ENCODE data around the gene GALNT17.

The GALNT17 gene

DNA sequence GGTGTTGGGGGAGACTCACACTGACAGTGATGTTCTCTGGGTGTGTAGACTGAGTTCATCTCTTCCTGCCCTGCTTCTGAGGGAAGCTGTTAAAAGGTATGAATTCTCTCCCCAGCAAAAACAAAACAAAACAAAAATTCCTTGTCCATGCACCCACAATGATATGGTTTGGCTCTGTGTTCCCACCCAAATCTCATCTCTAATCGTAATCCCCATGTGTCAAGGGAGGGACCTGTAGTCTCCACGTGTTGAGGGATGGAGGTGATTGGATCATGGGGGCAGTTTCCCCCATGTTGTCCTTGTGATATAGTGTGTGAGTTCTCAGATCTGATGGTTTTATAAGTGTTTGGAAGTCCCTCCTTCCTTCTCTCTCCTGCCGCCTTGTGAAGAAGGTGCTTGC is 245.5 kb downstream of the GALNT17 start:
- Histone ChIP-seq H3K27me3 (ENCODE audit: control insufficient read depth, insufficient read depth, low read length) (no peaks in the 10 kb centered on the region), H3K9ac (ENCODE audit: low read length) (no peak overlapping the region), H3K4me3 (ENCODE audit: low read length) (no peak overlapping the region), H3K27ac (ENCODE audit: low read length) (no peak overlapping the region), H3K36me3 (ENCODE audit: control insufficient read depth, low read depth, low read length) (no peaks in the 10 kb centered on the region), H3K9me3 (ENCODE audit: control insufficient read depth, low read depth, low read length) (no peaks in the 10 kb centered on the region), H3K4me1 (ENCODE audit: control insufficient read depth, low read depth, low read length) (no peaks in the 10 kb centered on the region)

DNA sequence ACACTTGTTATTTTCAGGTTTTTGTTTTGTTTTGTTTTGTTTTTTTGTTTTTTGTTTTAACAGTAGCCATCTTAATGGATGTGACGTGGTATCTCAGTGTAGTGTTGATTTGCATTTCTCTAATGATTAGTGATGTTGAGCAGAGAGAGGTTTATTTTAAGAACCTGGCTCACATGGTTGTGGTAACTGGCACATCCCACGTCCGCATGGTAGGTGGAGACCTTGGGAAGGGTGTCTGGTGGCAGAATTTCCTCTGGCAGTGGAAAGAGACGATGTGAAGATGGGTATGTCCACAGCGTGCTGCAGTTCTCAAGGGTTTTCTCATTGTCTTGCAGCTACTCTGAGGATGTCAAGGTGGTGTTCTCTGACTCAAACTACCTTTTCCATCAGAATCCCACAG is 252.2 kb downstream of the GALNT17 start:
- Histone ChIP-seq H3K36me3 (ENCODE audit: control insufficient read depth, low read depth, low read length) (no peaks in the 10 kb centered on the region), H3K9ac (ENCODE audit: low read length) (no peak overlapping the region), H3K4me3 (ENCODE audit: low read length) (no peak overlapping the region), H3K27me3 (ENCODE audit: control insufficient read depth, insufficient read depth, low read length) (no peaks in the 10 kb centered on the region), H3K27ac (ENCODE audit: low read length) (no peak overlapping the region), H3K9me3 (ENCODE audit: control insufficient read depth, low read depth, low read length) (no peaks in the 10 kb centered on the region), H3K4me1 (ENCODE audit: control insufficient read depth, low read depth, low read length) (no peaks in the 10 kb centered on the region)

DNA sequence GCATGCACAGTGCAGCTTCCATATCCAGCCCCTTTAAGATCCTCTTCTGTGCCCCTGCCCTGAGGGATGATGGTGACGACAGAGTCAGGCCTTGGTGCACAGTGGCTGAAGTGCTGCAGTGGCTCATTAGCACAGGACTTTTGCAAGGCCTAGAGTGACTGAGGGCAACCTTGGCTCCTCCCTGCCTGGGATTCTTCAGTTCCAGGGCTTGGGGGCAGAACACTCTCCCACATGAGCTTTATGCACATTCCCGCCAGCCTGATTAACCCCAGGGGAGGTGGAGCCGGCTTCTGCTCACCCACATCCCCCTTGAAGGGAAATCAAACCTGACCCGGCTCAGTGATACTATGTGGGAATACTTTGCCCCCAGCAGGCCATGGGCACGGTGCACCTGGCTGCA is 253.4 kb downstream of the GALNT17 start:
- Histone ChIP-seq H3K9me3 (ENCODE audit: control insufficient read depth, low read depth, low read length) (no peaks in the 10 kb centered on the region), H3K9ac (ENCODE audit: low read length) (no peak overlapping the region), H3K27ac (ENCODE audit: low read length) (no peak overlapping the region)

DNA sequence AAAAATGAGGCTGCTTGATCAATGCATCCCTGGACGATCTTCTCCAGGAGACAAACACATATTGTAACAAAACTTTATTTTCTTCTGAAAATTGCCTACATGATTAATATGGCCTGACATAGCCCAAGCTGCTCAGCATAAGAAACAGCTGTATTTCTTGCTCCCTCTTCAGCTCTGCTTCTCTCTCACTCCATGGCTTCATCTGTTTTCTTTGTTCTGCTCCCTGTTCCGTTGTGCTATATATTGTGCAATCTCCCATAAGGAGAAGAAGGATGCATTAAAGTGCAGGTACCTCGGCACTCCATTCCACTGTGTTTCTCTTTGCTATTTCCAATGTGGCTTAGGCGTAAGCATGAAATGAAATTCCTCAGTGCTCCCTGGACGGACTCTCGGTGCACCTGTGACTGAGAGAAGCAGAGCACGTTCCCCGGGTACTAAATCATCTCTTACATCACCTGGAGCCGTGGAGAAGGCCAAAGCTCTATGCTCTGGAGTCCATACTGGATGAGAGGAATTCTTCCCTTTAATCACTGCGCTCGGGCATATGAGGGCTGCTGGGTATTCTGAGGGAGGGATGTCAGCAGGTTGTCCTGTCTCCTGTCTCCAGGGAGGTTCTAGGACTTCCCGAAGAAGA is 254.3 kb downstream of the GALNT17 start:
- Histone ChIP-seq H3K27ac (ENCODE audit: low read length) (no peak overlapping the region), H3K27me3 (ENCODE audit: control insufficient read depth, insufficient read depth, low read length) (no peaks in the 10 kb centered on the region), H3K4me3 (ENCODE audit: low read length) (no peak overlapping the region), H3K9me3 (ENCODE audit: control insufficient read depth, low read depth, low read length) (no peaks in the 10 kb centered on the region), H3K4me1 (ENCODE audit: control insufficient read depth, low read depth, low read length) (no peaks in the 10 kb centered on the region), H3K9ac (ENCODE audit: low read length) (no peak overlapping the region), H3K36me3 (ENCODE audit: control insufficient read depth, low read depth, low read length) (no peaks in the 10 kb centered on the region)

More for the DNA sequence above, 253.4 kb downstream of the GALNT17 start:
- H3K4me1 ChIP-seq (ENCODE audit: control insufficient read depth, low read depth, low read length), result no peaks in the 10 kb centered on the region
- H3K27me3 ChIP-seq (ENCODE audit: control insufficient read depth, insufficient read depth, low read length), result no peaks in the 10 kb centered on the region
- no peak overlapping the region for H3K4me3 ChIP-seq (ENCODE audit: low read length)
- H3K36me3 ChIP-seq (ENCODE audit: control insufficient read depth, low read depth, low read length), result no peaks in the 10 kb centered on the region

DNA sequence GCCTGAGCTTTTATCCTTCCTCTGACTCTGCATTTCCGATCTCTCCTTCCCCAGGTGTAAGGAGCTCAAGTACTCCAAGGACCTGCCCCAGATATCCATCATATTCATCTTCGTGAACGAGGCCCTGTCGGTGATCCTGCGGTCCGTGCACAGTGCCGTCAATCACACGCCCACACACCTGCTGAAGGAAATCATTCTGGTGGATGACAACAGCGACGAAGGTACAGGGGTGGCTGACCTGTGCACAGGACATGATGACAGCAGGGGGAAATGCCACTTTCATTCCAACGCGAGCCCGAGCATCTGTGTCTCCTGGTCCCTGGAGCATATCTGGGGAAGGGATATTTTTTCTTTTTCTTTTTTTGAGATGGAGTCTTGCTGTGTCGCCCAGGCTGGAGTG is 256.2 kb downstream of the GALNT17 start:
- no peak overlapping the region for H3K4me3 ChIP-seq (ENCODE audit: low read length)
- H3K9ac ChIP-seq (ENCODE audit: low read length), result no peak overlapping the region
- no peaks in the 10 kb centered on the region for H3K9me3 ChIP-seq (ENCODE audit: control insufficient read depth, low read depth, low read length)
- H3K27ac ChIP-seq (ENCODE audit: low read length), result no peak overlapping the region
- H3K27me3 ChIP-seq (ENCODE audit: control insufficient read depth, insufficient read depth, low read length), result no peaks in the 10 kb centered on the region
- no peaks in the 10 kb centered on the region for H3K4me1 ChIP-seq (ENCODE audit: control insufficient read depth, low read depth, low read length)
- no peaks in the 10 kb centered on the region for H3K36me3 ChIP-seq (ENCODE audit: control insufficient read depth, low read depth, low read length)

DNA sequence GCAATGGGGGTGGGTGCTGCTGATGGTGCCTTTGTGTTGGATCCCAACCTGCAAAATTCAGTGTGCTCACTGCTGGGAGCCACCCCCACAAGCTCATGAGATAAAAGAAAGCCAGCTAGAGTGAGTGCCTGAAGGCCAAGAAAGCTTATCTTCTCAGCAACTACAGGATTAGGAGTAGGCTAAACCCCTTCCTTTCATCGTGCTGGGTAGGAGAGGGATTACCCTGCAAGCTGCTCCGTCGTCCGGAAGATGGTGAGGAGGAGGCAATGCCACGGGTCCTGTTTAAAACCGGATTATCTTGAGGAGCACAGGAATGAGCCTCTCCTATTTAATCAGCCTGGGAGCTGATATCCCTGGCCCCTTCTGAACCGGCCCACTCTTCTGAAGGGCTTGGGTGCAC is 258.0 kb downstream of the GALNT17 start:
- H3K4me3 ChIP-seq (ENCODE audit: low read length), result no peak overlapping the region
- H3K36me3 ChIP-seq (ENCODE audit: control insufficient read depth, low read depth, low read length), result no peaks in the 10 kb centered on the region
- H3K27ac ChIP-seq (ENCODE audit: low read length), result no peak overlapping the region
- no peak overlapping the region for H3K9ac ChIP-seq (ENCODE audit: low read length)
- H3K9me3 ChIP-seq (ENCODE audit: control insufficient read depth, low read depth, low read length), result no peaks in the 10 kb centered on the region
- H3K27me3 ChIP-seq (ENCODE audit: control insufficient read depth, insufficient read depth, low read length), result no peaks in the 10 kb centered on the region
- H3K4me1 ChIP-seq (ENCODE audit: control insufficient read depth, low read depth, low read length), result no peaks in the 10 kb centered on the region

DNA sequence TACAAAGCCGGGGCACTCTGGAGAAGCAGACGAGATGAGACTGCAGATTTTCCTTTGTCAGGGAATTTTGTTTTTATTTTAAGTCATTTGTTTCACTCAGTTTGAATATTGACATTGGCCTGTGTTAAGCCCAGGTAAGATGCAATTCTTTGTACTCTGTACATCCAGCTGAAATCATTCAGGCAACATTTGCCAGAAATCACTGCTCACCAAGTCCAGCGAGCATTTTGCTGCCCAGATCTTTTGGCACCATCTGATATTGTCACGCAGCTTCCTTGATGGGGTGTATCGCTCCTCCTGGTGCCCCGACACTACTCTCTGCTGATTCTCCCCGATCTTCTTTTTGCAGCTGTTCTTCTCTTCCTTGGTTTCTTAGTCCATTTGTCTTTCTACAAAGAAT is 261.7 kb downstream of the GALNT17 start:
- H3K36me3 ChIP-seq (ENCODE audit: control insufficient read depth, low read depth, low read length), result no peaks in the 10 kb centered on the region
- no peaks in the 10 kb centered on the region for H3K4me1 ChIP-seq (ENCODE audit: control insufficient read depth, low read depth, low read length)
- peaks cover 8% of the 10 kb centered on the region for H3K9me3 ChIP-seq (ENCODE audit: control insufficient read depth, low read depth, low read length)
- no peak overlapping the region for H3K4me3 ChIP-seq (ENCODE audit: low read length)
- no peak overlapping the region for H3K9ac ChIP-seq (ENCODE audit: low read length)
- H3K27ac ChIP-seq (ENCODE audit: low read length), result no peak overlapping the region
- H3K27me3 ChIP-seq (ENCODE audit: control insufficient read depth, insufficient read depth, low read length), result no peaks in the 10 kb centered on the region

DNA sequence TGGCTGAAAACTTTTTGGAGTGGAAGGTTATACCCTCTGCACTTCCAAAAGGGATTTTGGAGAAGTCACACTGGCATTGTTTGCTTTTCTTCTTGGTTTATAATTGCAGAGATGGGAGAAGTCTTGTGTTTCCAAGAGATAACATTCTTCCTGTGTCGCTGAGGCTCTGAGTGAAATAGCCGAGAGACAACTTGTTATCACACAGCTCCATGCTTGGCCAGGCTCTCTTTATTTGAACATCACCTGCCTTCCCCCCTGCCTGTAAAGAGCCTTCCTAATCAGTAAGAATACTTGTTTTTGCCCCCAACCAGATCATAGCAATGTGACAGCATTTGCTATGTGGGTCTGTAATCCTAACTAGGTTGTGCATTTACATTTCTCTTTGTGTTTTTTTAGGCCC is 270.7 kb downstream of the GALNT17 start:
- Histone ChIP-seq H3K9ac (ENCODE audit: low read length) (no peak overlapping the region), H3K27me3 (ENCODE audit: control insufficient read depth, insufficient read depth, low read length) (no peaks in the 10 kb centered on the region), H3K27ac (ENCODE audit: low read length) (no peak overlapping the region), H3K36me3 (ENCODE audit: control insufficient read depth, low read depth, low read length) (no peaks in the 10 kb centered on the region), H3K4me3 (ENCODE audit: low read length) (no peak overlapping the region), H3K4me1 (ENCODE audit: control insufficient read depth, low read depth, low read length) (peaks cover 13% of the 10 kb centered on the region), H3K9me3 (ENCODE audit: control insufficient read depth, low read depth, low read length) (no peaks in the 10 kb centered on the region)

DNA sequence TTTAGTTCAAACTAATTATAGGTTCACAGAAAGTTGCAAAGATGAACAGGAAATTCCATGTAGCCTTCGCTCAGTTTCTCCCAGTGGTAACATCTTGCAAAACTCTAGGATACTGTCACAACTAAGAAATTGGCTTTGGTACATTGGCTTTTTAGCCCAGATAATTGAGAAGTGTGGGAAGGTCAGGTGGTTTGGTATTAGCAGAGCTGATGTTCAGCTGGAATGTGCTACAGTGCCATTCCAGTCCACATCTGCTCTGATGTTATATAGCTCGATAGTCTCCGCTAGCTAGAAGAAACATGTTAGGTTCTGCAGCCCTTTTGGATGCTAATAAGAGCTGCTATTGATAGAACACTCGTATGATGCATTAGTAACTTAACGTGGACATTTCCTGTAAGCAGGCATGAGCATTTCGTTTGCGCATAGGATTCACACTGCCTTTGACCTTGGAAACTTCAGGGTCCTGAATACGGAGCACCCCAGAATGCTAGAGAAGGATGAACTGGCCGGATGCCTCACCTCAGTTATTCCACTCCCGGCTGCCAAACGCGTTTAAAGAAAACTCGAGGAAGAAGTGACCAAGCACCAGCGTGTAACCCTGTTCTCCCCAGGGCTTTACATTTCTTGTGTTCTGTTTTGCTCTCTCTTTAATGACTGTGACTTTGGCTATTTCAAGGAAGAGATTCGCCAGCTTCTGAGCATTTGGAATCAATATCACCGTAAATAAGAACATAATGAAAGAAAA is 271.4 kb downstream of the GALNT17 start:
- Histone ChIP-seq H3K27me3 (ENCODE audit: control insufficient read depth, insufficient read depth, low read length) (no peaks in the 10 kb centered on the region), H3K4me1 (ENCODE audit: control insufficient read depth, low read depth, low read length) (peaks cover 13% of the 10 kb centered on the region)

DNA sequence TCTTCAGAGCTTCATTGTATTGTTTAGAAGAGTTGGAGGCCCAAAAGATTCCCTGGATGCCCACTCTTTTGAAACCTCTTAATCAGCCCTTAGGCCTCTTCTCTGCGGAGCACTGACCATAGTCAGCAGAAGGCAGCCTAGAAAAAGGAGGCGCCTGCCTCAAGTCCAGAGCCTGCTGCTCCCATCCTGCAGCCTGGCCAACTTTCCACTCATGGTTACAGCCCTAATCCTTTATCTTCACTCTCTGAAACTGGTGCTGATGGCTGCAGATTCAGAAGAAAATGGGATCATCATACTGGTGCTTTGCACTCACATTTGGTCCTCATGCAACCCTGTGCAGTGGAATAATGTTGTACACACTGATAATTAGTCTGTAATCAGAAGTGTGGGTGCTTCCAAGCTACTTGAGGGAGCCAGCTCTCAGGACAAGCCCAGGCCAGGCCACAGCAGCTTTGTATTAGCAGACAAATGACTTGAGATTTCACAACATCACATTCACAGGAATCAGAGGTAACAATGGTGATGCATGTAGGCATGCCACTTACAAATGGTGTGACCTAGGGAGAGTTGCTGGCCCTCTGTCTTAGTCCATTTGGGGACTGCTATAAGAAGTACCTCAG is 272.9 kb downstream of the GALNT17 start:
- H3K27me3 ChIP-seq (ENCODE audit: control insufficient read depth, insufficient read depth, low read length), result no peaks in the 10 kb centered on the region
- H3K4me1 ChIP-seq (ENCODE audit: control insufficient read depth, low read depth, low read length), result peaks cover 13% of the 10 kb centered on the region
- H3K9ac ChIP-seq (ENCODE audit: low read length), result no peak overlapping the region
- no peaks in the 10 kb centered on the region for H3K36me3 ChIP-seq (ENCODE audit: control insufficient read depth, low read depth, low read length)
- H3K9me3 ChIP-seq (ENCODE audit: control insufficient read depth, low read depth, low read length), result no peaks in the 10 kb centered on the region
- H3K4me3 ChIP-seq (ENCODE audit: low read length), result no peak overlapping the region
- H3K27ac ChIP-seq (ENCODE audit: low read length), result no peak overlapping the region

More for the DNA sequence above, 271.4 kb downstream of the GALNT17 start:
- H3K4me3 ChIP-seq (ENCODE audit: low read length), result no peak overlapping the region
- no peak overlapping the region for H3K27ac ChIP-seq (ENCODE audit: low read length)
- H3K9me3 ChIP-seq (ENCODE audit: control insufficient read depth, low read depth, low read length), result no peaks in the 10 kb centered on the region
- H3K9ac ChIP-seq (ENCODE audit: low read length), result no peak overlapping the region
- no peaks in the 10 kb centered on the region for H3K36me3 ChIP-seq (ENCODE audit: control insufficient read depth, low read depth, low read length)

DNA sequence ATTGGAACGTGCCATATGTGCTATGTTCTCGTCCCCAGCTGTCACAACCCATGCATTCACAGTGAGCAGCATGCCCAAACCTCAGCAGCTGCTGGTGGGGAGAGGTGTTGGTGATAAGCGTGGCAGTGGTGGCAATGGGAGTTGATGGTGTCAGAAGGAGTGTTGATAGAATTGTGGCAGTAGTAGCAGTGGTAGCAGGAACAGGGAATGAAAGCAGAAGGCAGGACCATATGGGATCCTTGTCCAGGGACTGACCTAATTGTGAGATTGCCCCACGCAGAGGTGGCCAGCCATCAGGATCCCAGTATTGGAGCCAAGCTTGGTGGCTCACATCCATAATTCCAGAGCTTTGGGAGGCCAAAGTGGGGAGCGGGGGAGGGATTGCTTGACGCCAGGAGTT is 276.3 kb downstream of the GALNT17 start:
- Histone ChIP-seq H3K36me3 (ENCODE audit: control insufficient read depth, low read depth, low read length) (no peaks in the 10 kb centered on the region), H3K9me3 (ENCODE audit: control insufficient read depth, low read depth, low read length) (no peaks in the 10 kb centered on the region), H3K4me1 (ENCODE audit: control insufficient read depth, low read depth, low read length) (peaks cover 3% of the 10 kb centered on the region), H3K27ac (ENCODE audit: low read length) (no peak overlapping the region), H3K4me3 (ENCODE audit: low read length) (no peak overlapping the region), H3K27me3 (ENCODE audit: control insufficient read depth, insufficient read depth, low read length) (no peaks in the 10 kb centered on the region), H3K9ac (ENCODE audit: low read length) (no peak overlapping the region)
